ENCODE measurements around the gene HAPLN3. TPM values are rescaled to one million over a fixed set of nuclear protein-coding genes. Genes with fewer than 3 reads are reported as not detected.
A peak's percentile ranks its signal among the peaks of the same experiment; 100 is the strongest.
"Not testable (repeated sequence)": the region's sequence is repeated elsewhere in the genome, so short reads cannot be mapped to it uniquely, and the experiment has no call there.

Gene HAPLN3
- total and polyA plus RNA-seq, 2 of the 4 experiments (the other 2 are of a cell fraction), result 5.9 to 28.6 TPM

DNA sequence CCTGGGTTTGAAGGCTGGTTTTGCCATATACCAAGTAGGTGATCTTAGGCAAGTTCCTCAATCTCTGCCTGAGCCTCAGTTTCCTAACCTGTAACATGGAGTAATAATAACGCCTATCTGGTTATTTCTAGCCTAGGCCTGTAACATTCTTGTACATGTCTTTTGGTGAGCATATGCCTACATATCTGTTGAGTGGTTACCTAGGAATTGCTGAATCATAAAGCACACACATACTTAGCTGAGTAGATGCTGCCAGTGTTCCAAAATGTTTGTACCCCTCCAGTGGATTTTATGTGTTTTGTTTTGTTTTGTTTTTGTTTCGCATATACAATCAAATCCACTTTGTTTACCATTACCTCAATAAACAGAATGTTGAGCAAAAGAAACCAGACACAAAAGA, 35.2 kb upstream of the HAPLN3 start:
- no peaks in the 10 kb centered on the region for H3K9me1 ChIP-seq (ENCODE audit: insufficient read depth, low read length)
- no peak overlapping the region for H3K4me3 ChIP-seq (ENCODE audit: insufficient read depth, low read depth, low read length)
- no peak overlapping the region for H4K8ac ChIP-seq (ENCODE audit: low read depth in 2 of 2, low read length in 2 of 2)
- H2BK20ac ChIP-seq (ENCODE audit: low read depth, low read length), result no peak overlapping the region
- ChIA-PET POLR2A (ENCODE audit: unreplicated experiment) (interaction anchor here (0.6 kb wide), 1 partner anchor 1999 kb away, joined by 4 read pairs; no protein-coding TSS in a partner anchor), CTCF (no interaction called here)
- DNase-seq (no peak), ATAC-seq (ENCODE audit: low read depth) (no peak)
- in situ Hi-C loops (cut with MboI; ENCODE audit: low sequenced_read_pairs) (no loop called here), intact Hi-C loops (cut with micrococcal nuclease) (loop anchor here (5.0 kb wide), 1 partner anchor 42 kb away; no protein-coding TSS in a partner anchor), dilution Hi-C loops (cut with HindIII; ENCODE audit: low sequenced_read_pairs, unreplicated experiment) (no loop called here)
- H3K9ac ChIP-seq (ENCODE audit: low read depth, low read length), result no peak overlapping the region
- H4K5ac ChIP-seq (ENCODE audit: low read depth, low read length), result no peak overlapping the region; the same call in 1 of the 2 replicates
- no peak overlapping the region for H2BK15ac ChIP-seq (ENCODE audit: low read depth, low read length)
- no peaks in the 10 kb centered on the region for H3K36me3 ChIP-seq (ENCODE audit: control insufficient read depth, insufficient read depth, low read length)
- H3K56ac ChIP-seq (ENCODE audit: extremely low read depth, insufficient read depth, low read length), result no peak overlapping the region
- WGBS, 2 experiments (ENCODE audit: extremely low coverage in 2 of 2, insufficient read length in 1 of 2), result no CpG with 5 or more reads among the region's 2 CpGs
- no peak for TF ChIP-seq NFE2L2 (IDR thresholded peaks at IDR 0.05; ENCODE audit: low read depth, low read length)
- no peak for TF ChIP-seq MAZ (IDR thresholded peaks at IDR 0.05; ENCODE audit: borderline replicate concordance, low read depth, low read length)
- TF ChIP-seq RFX5 (IDR thresholded peaks at IDR 0.05; ENCODE audit: low read depth, low read length), result no peak
- no peak for TF ChIP-seq MAFK (IDR thresholded peaks at IDR 0.05; ENCODE audit: low read depth, low read length)
- peaks cover 4% of the 10 kb centered on the region for H3K4me1 ChIP-seq (ENCODE audit: control insufficient read depth, insufficient read depth, low read length)
- no peaks in the 10 kb centered on the region for H4K20me1 ChIP-seq (ENCODE audit: insufficient read depth, low read length)
- no peak overlapping the region for H2AK5ac ChIP-seq (ENCODE audit: low read depth, low read length)
- H3K4me2 ChIP-seq (ENCODE audit: low read depth, low read length), result no peak overlapping the region
- H3K27me3 ChIP-seq (ENCODE audit: control insufficient read depth, insufficient read depth, low read length), result no peaks in the 10 kb centered on the region
- no peak overlapping the region for H3K14ac ChIP-seq (replicated peaks; ENCODE audit: low read depth, low read length)
- no TSS peak for BruUV-seq (replicated peaks)
- no peak overlapping the region for H2AK9ac ChIP-seq (replicated peaks; ENCODE audit: low read depth, low read length, poor library complexity)
- no peaks in the 10 kb centered on the region for H3K79me1 ChIP-seq (ENCODE audit: low read depth in 1 of 2, low read length in 2 of 2)
- H3K18ac ChIP-seq (ENCODE audit: low read depth, low read length), result peak overlapping the region; percentile 18; the same call in 1 of the 2 replicates
- no peak overlapping the region for H3K27ac ChIP-seq (ENCODE audit: insufficient read depth, low read length)
- no peak overlapping the region for H2BK5ac ChIP-seq (ENCODE audit: low read depth, low read length, poor library complexity, severe bottlenecking)
- H3K23ac ChIP-seq (ENCODE audit: low read depth, low read length), result no peak overlapping the region; the same call in 1 of the 2 replicates
- H3K9me3 ChIP-seq (ENCODE audit: control insufficient read depth, insufficient read depth, low read length), result peaks cover 3% of the 10 kb centered on the region
- H3K4ac ChIP-seq (ENCODE audit: low read depth, low read length), result no peak overlapping the region
- no peak overlapping the region for H2BK120ac ChIP-seq (ENCODE audit: low read depth, low read length)
- no peak overlapping the region for H2AFZ ChIP-seq (replicated peaks; ENCODE audit: low read length, poor library complexity)
- no peak overlapping the region for H4K91ac ChIP-seq (ENCODE audit: insufficient read depth, low read depth, low read length)

DNA sequence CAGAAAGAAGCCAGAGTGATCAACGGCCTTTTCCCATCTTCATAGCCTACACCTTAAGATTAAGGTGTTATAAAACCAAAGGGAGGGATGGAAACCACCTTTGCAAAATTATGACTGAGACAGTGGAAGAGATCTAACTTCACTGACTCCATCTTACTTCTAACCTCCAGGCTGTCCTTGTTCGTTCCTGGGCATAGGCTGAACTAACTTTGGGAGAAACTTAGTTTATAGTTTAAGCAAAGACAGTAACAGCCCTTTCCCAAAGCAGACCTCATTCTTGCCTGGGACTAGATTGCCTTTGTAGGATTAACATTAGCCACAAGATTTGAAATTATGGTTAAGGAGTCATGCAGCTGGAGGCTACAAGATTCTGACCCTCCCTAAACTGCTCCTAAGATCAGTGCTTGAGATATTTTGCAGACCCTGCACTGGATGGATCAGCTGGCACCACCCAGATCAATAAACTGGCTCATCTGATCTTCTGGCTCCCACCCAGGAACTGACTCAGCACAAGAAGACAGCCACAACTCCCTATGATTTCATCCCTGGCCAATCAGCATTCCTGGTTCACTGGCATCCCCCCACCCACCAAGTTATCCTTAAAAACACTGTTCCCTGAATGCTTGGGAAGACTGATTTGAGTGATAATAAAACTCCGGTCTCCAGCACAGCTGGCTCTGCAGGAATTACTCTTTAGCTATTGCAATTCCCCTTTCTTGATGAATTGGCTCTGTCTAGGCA, 34.2 kb upstream of the HAPLN3 start:
- H2BK20ac ChIP-seq (ENCODE audit: low read depth, low read length); H3K18ac ChIP-seq (ENCODE audit: low read depth, low read length); H3K4me3 ChIP-seq (ENCODE audit: insufficient read depth, low read depth, low read length); CTCF ChIA-PET; H4K8ac ChIP-seq (ENCODE audit: low read depth in 2 of 2, low read length in 2 of 2); H3K27ac ChIP-seq (ENCODE audit: insufficient read depth, low read length); in situ Hi-C loops (cut with MboI; ENCODE audit: low sequenced_read_pairs); dilution Hi-C loops (cut with HindIII; ENCODE audit: low sequenced_read_pairs, unreplicated experiment); H4K91ac ChIP-seq (ENCODE audit: insufficient read depth, low read depth, low read length); H3K4me1 ChIP-seq (ENCODE audit: control insufficient read depth, insufficient read depth, low read length); H3K9me1 ChIP-seq (ENCODE audit: insufficient read depth, low read length); POLR2A ChIA-PET (ENCODE audit: unreplicated experiment); H3K9me3 ChIP-seq (ENCODE audit: control insufficient read depth, insufficient read depth, low read length); H2BK15ac ChIP-seq (ENCODE audit: low read depth, low read length); H3K4ac ChIP-seq (ENCODE audit: low read depth, low read length); BruUV-seq (replicated peaks); H2AFZ ChIP-seq (replicated peaks; ENCODE audit: low read length, poor library complexity); ATAC-seq (ENCODE audit: low read depth); H3K36me3 ChIP-seq (ENCODE audit: control insufficient read depth, insufficient read depth, low read length); H3K9ac ChIP-seq (ENCODE audit: low read depth, low read length); H2AK9ac ChIP-seq (replicated peaks; ENCODE audit: low read depth, low read length, poor library complexity); H2BK120ac ChIP-seq (ENCODE audit: low read depth, low read length); H3K4me2 ChIP-seq (ENCODE audit: low read depth, low read length); H4K20me1 ChIP-seq (ENCODE audit: insufficient read depth, low read length); H3K27me3 ChIP-seq (ENCODE audit: control insufficient read depth, insufficient read depth, low read length); H2AK5ac ChIP-seq (ENCODE audit: low read depth, low read length); H3K79me1 ChIP-seq (ENCODE audit: low read depth in 1 of 2, low read length in 2 of 2); H3K23ac ChIP-seq (ENCODE audit: low read depth, low read length); H2BK5ac ChIP-seq (ENCODE audit: low read depth, low read length, poor library complexity, severe bottlenecking); H3K56ac ChIP-seq (ENCODE audit: extremely low read depth, insufficient read depth, low read length); H3K14ac ChIP-seq (replicated peaks; ENCODE audit: low read depth, low read length); H4K5ac ChIP-seq (ENCODE audit: low read depth, low read length): not testable (repeated sequence)
- intact Hi-C loops (cut with micrococcal nuclease), result loop anchor here (5.0 kb wide), 1 partner anchor 43 kb away; no protein-coding TSS in a partner anchor
- DNase-seq, result peak; percentile 48
- WGBS, 2 experiments (ENCODE audit: extremely low coverage in 2 of 2, insufficient read length in 1 of 2), result no CpG with 5 or more reads among the region's 3 CpGs

All from IMR-90 (cell line).